Measurements from ENCODE around the gene HYAL3.
A peak's percentile ranks its signal among the peaks of the same experiment; 100 is the strongest.
"Not testable (repeated sequence)": the region's sequence is repeated elsewhere in the genome, so short reads cannot be mapped to it uniquely, and the experiment has no call there.

HYAL3 gene

DNA sequence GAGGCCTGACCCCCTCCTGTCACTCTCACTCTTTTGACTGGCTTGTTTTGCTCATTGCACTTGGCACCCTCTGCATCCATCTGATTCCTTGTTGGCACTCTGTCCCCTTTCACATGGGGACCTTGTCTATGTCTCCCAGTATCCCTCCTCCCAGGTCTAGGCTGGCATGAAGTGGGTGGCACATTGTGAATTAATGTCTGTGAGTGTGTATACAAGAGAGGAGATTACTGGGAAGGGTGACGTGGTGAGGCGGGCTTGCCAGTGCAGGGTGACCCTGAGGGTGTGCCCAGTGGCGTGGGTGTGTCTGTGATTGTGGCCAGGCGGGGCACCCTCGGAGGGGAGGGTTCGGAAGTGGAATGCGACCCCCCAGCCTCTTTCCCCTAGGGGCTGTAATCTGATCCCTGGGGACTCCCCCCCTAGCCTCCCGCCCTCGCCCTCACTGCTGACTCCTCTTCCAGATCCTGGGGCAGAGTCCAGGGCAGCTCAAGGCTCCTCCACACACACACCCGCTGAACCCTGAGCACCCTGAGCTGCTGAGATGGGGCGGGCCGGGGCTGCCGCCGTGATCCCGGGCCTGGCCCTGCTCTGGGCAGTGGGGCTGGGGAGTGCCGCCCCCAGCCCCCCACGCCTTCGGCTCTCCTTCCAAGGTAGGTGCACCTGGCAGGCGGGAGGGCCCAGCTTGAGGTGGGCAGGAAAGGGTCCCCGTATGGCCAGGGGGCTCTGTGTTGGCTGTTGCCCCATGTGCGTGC is 30.3 kb downstream of the HYAL3 start, which contains the start of gene SEMA3B:
TSS of gene SEMA3B (plus strand) at position 445 of the 749 bp plus-strand sequence. CDS start at position 539, 94 bp downstream.
- no peak for DNase-seq

DNA sequence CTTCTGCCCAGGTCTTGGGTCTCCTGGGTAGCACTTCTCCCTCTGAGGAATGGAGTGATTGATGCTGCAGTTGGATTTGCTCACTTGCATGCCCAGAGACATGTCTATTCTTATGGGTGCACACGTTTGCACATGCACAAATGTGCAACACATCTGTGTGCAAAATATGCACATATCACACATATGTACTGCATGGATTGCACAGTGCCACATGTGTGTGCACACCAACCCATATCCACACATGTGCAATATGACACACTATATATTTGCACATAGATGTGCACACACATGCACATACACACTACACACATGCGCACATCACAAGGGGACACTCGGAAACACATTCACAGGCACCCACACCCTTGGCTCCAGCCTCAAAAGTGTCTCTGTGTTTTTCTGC is 30.9 kb downstream of the HYAL3 start:
- DNase-seq: no peak

DNA sequence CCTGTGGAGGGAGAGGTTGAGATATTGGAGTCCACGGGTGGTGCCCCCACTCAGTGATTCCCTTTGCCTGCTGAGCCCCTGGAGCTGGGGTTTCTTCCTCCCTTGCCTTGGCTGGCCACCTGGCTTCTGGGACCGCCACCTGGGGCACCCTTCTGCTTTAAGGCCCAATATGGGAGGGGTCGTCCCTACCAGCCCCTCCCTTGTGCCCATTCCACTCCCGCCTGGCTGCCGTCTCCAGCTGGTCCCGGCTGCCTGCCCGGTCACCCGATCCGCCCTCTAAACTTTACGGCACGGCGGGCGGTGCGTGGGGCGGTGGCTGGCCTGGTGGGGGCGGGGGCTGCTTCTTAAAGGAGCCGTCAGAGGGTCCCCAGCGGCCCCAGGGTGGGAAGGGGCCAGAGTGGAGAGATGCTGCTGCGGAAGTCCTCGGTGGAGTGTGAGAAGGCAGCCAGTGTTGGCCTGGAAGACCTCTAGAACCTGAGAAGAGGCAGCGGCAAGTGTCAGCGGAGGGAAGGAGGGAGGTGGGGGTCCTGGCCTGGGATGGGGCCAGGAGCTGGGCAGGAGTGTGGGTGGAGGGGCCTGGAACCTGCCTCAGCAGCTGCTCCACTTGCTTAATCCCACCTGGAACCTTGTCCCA is 31.8 kb downstream of the HYAL3 start:
- DNase-seq: no peak

DNA sequence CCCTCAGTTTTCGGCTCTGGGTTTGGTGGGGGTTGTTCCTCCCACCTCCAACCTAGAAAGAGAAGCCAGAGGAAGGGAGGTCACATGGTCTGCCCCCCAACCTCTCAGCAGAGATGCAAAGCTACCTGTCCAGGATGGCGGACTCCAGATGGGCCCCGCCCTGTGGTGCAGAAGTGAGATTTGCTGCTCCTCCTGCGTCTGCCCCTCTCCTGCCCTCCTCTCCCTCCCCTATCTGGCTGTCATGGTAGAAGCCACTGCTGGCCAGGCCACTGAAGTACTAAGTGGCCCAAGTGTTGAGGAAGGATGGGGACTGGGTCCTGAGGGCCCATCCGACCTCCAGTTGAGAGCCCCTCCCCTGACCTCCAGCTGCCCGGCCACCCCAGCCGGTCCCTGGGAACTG is 32.4 kb downstream of the HYAL3 start:
- DNase-seq: no peak

DNA sequence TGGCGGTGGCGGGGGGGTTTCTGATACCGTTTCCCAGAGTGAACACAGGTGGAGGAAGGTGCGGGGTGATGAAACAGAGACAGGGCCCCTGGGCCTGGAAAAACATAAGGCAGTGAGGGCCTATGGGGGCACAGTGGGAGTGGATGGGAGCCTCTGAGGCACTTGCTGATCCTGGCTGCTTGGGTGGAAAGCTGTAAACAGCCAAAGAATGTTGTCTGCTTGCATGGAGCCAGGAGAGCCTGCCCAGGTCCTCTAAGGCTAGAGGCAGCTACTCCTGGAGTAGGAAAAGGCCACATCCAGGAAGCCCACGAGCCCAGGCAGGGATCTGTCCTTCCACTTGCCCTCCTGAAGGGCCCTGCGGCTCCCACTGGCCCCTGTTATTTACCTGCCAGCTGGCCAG is 33.2 kb downstream of the HYAL3 start:
- no peak for DNase-seq

DNA sequence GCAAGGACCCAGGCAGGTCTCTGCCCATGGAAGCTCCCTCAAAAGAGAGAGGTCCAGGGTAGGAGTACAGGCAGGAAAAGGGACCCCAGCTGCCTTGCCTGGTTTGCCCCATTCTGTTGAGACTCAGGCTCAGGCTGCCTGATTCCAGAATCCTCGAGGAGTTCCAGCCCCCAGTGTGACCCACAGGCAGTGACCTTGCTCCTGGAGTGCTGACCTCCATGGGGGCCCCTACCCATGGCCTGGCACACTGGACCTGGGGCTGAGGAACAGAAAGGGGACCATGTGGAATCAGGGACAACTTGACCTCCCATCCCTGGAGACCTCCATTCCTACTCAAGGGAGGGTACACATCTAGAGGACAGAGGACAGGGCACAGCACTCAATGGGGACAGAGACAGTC is 33.6 kb downstream of the HYAL3 start:
- DNase-seq: no peak

DNA sequence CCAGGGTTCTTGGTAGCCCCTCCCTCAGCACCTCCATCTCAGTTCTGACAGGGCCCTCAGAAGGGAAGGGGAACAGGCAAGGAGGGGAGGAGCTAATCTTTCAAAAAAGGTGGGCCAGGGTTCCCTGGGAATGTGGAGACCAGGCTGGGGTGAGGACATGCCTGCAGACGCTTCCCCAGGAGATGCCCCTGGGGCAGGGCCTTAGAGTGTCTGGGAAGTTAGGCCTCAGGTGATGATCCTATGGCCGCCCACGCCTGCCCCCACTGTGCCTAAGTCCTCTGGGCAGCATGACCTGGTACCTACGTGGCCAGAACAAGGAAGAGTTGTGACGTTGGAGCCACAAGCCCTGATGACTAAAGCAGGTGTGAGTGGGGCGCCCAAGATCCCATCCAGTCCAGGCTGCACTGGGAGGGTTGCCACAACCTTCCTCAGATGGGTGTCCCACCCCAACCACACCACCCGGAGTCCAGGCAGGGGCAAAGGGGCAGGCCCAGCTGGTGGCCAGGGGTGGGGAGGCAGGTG is 34.2 kb downstream of the HYAL3 start:
- DNase-seq: no peak

DNA sequence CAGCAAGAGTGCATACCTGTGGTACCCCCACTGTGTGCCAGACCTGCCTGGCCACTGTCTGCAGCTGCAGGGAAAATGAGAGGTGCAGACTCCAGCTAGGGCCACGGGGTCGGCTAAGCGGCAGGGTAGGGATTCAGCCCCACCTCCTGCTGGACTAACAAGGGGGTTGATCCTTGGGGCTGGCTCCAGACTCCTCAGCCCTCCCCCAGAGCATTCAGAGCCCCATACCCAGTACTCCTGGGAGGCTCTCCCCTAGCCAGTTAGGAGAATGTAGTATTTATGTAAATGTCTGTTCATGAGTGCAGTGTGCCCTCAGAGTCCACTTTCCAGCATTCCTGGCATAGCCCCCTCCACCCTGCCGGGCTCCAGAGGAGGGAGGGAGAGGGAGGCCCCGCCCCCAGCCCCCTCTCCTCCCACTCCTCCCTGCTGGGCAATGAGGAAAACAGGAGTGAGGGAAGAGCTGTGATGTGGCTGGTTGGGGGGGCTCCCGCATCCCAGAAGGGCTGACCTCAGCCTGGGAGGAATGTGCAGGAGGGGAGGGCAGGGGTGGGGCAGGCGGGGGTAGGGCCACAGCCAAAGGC is 34.7 kb downstream of the HYAL3 start:
- DNase-seq: no peak

DNA sequence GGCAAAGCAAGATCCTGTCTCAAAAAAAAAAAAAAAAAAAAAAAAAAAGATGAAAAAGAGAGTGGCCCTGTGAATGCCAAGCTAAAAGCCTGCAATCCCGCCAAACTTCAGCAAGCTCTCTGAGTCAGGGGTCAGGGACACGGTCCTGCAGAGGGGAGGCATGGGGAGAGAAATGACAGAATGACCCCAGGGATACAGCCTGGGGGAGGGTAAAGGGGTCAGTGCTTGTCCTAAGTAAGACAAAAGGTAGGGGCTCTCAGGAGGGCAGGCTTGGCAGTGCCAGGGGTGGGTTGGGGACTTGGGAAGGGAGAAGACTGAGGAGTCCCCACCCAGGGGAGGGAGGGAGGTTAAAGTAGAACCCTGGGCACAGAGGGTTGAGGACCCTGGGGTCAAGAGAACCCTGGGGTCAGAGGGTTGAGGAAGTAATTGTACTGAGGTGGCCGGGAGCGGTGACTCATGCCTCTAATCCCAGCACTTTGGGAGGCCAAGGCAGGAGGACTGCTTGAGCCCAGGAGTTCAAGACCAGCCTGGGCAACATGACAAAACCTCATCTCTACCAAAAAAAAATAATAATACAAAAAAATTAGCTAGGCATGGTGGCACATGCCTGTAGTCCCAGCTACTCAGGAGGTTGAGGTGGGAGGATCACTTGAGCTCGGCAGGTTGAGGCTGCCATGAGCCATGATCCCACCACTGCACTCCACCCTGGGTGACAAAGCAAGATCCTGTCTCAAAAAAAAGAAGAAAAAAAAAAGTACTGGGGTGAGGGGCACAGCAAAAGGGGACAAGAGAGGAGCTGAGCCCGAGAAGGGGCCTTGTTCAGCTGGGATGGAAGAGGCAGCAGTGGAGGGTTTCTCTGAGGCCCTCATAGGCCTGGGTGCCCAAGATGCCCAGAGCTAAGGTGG is 35.5 kb downstream of the HYAL3 start:
- DNase-seq: no peak

DNA sequence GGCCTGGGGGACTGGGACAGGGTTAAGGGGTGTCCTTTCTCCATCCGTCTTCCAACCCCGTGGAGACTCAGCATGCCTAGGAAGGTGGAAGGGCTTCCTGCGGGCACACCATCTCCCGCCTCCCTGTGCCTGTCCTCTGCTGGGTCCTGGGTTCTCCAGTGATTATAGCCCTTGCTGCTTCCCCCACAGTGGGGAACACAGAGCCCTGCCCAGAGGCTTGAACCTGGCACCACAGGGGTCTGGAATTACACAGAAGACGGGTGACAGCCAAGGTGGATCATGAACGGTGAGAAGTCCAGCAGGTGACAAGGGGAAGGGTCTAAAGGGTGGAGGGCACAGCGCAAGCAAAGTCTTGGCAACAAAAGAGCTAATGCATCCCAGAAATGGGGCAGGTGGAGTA is 36.4 kb downstream of the HYAL3 start:
- no peak for DNase-seq

DNA sequence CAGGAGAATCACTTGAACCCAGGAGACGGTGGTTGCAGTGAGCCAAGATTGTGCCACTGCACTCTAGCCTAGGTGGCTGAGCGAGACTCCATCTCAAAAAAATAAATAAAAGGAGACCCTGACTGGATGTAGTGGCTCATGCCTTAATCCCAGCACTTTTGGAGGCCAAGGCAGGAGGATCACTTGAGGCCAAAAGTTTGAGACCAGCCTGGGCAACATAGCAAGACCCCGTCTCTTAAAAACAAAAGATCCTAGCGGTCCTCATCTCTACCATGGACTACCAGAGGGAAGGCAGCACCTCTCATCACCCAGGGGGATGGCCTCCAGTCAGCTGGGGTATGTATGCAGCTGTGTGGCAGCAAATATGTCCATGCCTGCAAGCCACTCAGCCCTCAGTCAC is 37.0 kb downstream of the HYAL3 start:
- not testable (repeated sequence) for DNase-seq

DNA sequence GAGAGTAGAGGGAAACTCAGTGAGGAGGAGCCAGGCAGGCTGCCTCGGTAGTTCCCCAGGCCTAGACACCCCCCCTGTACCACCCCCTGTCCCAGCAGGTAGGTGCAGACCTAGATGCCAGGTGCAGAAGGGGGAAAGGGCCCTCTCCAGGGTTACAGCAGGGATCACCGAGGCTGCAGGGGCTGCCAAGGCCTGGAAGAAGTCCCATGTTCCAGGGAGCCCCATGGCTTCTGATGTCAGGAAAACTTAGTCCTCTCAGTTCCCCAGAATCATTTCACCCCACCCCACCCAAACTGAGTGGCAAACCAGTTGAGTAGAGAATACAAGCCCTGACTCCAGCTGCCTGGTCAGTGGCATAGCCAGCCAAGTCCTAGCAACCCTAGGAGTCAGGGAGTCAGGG is 37.7 kb downstream of the HYAL3 start:
- DNase-seq: no peak

DNA sequence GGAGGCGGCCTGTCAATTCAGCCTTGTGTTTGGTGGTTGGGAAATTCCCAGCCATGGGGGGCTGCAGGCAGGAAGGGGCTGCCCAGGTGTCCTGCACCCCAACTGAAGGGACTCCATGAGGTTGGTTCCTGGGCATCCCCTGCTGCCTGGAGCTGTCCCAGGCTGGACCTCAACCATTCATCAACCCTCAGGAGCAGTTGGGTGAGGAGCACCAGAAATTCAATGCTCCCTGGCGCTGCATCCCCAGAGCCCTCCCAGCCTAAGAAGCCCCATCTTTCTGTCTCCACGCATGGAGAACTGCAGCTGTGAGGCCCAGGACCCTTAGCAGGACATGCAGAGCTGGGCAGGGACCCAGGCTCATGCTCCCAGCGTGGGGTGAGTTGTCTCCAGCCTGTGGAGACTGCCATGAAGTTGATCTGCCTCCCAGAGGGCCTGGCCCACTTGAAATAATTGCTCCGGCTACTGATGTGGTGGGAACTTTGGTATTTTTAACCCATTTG is 38.2 kb downstream of the HYAL3 start:
- no peak for DNase-seq

DNA sequence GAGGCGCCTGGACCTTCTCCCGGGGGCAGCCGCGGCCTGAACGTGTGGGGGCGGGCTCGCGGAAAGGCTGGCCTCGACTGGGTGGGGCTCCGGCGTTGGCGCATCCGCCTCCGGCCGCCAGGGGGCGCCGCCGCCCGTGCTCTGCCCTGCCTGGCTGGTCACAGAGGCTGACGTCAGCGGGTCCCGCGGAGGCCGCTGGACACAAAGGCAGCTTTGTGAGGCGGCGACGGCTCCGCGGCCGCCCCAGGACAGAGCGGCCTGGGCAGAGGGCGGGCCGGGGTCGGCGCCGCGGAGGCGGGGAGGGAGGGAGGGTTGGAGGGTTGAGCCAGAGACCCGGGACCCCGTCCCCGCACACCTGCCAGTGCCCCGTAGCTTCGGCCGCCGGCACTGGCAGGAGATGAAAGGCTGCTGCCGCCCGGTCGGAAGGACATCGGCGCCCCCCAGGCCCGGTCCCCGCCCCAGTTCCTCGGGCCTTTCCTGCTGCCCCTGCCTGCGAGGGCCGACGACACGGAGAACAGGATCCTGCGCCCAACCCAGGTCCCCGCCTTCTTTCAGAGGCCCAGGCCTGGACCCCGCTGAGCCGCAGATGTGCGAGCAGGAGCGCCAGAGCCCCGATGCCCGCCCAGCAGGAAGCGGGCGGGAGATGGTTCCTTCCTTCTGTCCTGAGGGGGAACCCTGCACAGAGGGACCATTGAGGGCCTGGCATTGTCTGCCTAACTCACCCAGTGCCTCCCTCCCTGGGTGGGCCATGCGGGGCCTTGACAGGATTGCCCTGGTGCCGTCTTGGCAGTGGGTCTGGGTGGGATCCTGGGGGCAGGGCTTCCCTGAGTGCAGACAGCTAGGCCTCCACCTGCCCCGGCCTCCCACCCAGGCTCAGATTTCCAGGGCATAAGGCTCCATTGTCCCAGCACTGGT is 38.9 kb downstream of the HYAL3 start:
- peak; percentile 89 for DNase-seq

DNA sequence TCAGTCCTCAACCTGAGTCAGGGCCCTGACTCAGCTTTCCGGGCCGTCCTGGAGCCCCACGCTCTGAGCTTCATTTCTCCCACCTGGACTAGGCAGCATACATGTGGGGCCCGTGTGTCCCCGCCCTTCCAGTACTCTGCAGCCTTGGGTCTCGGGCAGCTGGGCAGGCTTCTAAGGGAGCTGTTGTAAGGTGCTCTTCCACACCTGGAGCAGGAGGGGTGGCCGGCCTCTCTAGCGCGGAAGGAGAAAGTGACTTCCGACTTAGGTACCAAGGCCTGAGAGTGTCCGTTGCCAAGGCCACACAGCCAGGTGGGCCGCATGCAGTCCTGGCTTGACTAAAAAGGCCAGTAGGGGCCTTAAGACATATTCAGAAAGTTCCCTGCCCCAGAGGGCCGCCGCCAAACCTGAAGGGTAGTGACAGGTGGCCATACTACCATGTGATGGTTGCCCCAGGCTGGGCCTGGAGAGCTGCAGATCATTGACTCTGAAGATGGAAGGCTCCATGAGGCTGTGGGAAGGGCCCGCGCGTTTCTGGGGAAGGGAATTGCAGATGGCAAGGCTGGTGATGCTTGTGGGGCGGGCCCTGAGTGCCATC is 39.7 kb downstream of the HYAL3 start:
- DNase-seq: no peak

DNA sequence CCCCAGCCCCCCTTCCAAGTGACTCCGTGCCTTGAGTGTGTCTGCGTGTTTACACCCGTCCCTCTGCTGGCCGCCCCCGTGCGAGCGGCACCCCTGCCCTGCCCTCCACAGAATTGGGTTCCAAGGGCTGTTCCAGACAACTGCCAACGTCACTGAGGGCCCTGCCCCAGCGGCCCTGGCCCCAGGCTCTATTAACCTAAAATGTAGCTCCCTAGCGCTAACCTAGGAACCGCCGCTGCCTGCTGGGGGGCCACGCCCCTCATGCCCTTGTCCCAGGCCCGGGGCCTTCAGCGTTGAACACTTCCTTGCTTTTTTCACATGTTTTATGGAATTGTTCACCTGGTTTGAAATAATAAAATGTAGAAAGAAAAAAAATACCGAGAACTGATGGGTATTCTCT is 40.2 kb downstream of the HYAL3 start:
- DNase-seq: no peak

DNA sequence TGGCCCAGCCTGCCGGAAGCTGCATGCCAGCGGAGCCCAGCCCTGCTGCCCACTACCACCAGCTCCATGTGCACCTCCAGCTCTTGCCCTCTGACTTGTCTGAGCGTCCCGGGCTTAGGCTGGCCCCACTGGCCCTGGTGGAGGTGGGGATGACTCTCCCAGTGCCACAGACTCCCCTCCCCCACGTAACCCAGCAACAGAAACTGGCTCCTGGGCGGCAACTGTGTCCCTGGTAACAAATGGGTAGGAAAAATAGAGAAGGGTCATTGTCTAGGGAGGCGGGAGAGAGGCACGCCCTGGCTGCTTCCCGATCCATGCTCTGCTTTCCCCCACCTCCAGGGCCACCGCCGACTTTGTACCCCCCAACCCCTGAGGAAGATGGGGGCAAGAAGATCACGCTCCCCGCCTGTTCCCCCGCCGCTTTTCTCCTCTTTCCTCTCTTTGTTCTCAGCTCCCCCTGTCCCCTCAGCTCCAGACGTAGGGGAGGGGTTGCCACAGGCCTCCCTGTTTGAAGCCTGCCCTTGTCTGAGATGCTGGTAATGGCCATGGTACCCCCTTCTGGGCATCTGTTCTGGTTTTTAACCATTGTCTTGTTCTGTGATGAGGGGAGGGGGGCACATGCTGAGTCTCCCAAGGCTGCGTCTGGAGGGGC is 41.0 kb downstream of the HYAL3 start:
- DNase-seq: no peak

DNA sequence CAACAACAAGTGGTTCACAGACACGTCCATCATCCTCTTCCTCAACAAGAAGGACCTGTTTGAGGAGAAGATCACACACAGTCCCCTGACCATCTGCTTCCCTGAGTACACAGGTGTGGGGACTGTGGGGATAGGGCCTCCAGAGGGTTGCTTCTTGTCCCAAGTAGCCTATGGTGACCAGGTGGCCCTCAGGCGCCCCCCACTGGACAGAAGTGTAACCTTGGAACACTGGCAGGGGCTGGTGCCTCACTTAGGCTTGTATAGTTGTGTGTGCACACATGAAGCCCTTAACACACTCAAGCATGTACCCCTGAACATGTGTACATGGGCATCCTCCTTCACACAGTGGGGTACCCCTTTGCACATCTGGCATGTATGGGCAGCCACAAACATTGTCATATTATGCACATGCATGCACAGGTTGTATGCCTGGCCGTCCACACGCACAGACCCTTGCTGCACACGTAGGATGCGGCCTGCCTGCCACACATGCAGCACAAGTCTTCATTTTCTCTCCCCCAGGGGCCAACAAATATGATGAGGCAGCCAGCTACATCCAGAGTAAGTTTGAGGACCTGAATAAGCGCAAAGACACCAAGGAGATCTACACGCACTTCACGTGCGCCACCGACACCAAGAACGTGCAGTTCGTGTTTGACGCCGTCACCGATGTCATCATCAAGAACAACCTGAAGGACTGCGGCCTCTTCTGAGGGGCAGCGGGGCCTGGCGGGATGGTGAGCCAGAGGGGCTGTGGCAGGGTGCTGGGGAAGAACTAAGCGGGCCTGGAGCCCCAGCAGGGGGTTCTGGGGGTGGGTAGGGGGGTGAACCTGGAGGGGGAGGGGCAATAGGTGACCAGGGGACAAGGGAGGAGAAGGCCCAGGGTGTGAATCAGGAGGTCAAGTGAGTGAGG is 42.0 kb downstream of the HYAL3 start:
- DNase-seq: peak; percentile 55

DNA sequence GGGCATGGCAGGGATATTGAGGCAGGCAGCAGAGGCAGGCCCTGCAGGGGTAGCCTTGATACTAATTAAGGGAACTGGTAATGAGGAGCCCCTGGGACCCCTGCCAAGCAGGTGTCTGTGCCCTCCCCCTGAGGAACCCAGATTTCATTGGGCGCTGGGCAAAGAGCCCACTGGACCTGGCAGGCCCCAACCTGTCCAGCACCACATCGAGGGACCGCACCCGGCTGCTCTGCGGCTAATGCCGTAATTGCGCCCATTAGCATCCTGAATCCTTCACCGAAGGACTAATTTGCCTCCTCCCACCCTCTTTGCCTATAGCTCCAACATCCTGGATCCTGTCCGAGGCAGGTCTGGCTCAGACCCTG is 44.0 kb downstream of the HYAL3 start:
- no peak for DNase-seq
